HG03469 (cell line): Measurements from ENCODE around the gene RBM15B.
A peak's percentile ranks its signal among the peaks of the same experiment; 100 is the strongest.
"Not testable (repeated sequence)": the region's sequence is repeated elsewhere in the genome, so short reads cannot be mapped to it uniquely, and the experiment has no call there.

Experiments used
- ATAC-seq: cut with Tn5 transposase; IDR thresholded peaks from one replicate; pipeline ENCODE4 v1.9.1; 2021; ENCODE audit warnings: mild to moderate bottlenecking, moderate library complexity, moderate number of reproducible peaks; ENCODE audit not compliant: unreplicated experiment

RBM15B gene, protein sequence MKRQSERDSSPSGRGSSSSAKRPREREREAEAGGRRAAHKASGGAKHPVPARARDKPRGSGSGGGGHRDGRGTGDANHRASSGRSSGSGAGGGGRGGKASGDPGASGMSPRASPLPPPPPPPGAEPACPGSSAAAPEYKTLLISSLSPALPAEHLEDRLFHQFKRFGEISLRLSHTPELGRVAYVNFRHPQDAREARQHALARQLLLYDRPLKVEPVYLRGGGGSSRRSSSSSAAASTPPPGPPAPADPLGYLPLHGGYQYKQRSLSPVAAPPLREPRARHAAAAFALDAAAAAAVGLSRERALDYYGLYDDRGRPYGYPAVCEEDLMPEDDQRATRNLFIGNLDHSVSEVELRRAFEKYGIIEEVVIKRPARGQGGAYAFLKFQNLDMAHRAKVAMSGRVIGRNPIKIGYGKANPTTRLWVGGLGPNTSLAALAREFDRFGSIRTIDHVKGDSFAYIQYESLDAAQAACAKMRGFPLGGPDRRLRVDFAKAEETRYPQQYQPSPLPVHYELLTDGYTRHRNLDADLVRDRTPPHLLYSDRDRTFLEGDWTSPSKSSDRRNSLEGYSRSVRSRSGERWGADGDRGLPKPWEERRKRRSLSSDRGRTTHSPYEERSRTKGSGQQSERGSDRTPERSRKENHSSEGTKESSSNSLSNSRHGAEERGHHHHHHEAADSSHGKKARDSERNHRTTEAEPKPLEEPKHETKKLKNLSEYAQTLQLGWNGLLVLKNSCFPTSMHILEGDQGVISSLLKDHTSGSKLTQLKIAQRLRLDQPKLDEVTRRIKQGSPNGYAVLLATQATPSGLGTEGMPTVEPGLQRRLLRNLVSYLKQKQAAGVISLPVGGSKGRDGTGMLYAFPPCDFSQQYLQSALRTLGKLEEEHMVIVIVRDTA

DNA sequence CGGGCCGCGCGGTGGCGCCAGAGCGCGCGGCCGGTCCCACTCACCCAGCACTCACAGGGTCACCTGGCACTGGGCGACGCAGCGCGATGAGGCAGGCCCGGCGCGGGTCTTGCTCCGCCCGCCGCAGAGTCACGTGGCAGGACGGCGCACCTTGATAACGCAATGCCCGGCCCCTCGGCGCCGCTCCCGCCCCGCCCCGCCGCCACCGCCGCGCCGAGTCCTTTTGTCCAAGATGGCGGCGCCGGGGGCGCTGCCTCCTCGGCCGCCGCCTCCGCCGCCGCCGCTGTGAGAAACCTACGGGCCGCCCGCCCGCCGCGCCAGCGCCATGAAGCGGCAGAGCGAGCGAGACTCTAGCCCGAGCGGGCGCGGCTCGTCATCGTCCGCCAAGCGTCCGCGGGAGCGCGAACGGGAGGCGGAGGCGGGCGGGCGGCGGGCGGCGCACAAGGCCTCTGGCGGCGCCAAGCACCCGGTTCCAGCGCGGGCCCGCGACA is at the start of gene RBM15B:
RBM15B (plus strand) TSS at position 211 of the 491 bp plus-strand sequence; CDS start at position 326, 115 bp downstream.
- peak; percentile 93 for ATAC-seq

DNA sequence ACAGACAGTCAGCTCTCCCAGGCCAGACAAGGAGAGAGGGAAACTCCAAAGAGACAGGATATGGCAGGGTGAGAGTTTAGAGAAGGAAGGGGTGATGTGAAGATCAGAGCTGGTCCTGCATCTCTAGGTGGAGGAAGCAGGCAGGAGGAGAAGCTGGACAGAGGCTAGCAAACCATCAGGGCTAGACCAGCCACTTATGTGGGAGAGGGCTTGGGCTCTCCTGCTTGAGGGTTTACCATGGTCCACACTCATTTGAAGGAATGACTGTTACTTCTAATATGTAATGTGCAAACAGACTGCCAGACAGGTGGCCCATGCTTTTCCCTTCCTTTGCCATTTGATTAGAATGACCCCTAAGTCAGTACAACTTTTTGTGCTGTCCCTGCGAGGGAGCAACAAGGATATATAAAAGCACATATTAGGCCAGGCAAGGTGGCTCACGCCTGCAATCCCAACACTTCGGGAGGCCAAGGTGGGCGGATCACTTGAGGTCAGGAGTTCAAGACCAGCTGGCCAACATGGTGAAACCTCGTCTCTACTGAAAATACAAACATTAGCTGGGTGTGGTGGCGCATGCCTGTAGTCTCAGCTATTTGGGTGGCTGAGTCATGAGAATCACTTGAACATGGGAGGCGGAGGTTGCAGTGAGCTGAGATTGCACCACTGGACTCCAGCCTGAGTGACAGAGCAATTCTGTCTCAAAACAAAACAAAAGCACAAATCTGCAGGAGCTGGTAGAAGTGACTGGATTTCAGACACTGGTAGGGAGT is 47.0 kb upstream of the RBM15B start:
- no peak for ATAC-seq

DNA sequence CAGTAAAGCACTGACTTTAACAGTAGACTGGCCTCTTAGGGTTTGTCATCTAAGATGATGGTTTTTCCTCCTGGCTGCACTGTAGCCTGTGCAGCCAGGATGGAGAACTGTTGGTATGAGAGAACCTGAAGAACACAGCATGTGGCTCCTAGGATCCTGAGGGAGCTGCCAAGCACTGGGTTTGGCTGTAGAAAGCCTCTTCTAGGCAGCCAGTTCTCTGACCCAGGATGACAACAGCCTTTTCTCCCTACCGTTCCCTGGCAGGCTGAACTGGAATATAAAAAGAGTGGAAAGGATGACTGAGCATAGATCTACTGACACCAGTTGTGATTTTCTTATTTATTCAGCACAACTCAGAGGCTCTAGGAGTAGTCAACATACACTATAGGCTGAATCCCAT is 40.3 kb upstream of the RBM15B start:
- no peak for ATAC-seq

DNA sequence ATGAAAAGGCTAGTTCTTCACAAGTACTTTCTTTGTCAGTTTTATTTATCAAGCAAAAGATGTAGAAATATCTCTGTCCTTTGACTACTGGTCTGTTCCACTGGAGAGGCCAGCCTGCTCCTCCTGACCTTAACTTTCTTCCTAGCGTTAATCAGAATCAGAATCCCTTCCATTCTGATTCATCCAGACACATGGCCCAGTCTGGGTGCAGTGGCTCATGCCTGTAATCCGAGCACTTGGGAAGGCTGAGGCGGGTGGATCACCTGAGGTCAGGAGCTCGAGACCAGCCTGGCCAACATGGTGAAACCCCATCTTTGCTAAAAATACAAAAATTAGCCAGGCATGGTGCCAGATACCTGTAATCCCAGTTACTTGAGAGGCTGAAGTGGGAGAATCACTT is 38.0 kb upstream of the RBM15B start:
- ATAC-seq: no peak

DNA sequence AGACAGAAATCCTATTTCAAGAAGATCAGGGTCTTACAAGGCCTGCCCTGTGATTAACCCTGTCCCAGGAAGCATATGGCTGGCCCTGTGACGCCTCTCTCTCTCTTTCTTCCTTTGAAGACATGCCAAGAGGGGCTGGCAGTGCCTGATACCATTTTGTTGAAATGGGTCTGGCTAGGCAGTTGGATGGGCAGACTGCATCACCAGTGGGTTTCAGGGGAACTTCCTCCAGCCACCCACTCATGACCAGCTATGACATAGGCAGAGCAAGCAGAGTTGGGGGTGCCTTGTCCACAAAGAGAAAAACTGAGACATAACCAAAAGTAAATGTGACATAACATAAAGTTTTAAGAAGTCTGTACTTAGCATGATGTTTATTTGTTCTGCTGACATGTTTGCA is 37.4 kb upstream of the RBM15B start:
- no peak for ATAC-seq

DNA sequence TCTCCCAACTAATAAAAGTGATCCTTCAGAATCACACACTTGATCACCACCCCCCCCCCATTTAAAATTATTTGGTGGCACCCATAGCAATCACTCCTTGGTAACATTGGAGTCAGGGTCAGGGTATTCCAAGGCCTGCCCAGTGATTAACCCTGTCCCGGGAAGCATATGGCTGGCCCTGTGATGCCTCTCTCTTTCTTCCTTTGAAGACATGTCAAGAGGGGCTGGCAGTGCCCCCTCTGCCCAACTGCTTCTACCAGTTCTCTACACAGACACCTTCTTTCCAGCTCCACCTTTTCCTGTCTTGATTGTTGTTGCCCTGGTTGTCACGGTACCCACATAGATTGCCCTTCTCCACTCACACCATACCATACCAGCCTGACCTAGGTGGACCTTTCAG is 36.9 kb upstream of the RBM15B start:
- ATAC-seq: no peak

DNA sequence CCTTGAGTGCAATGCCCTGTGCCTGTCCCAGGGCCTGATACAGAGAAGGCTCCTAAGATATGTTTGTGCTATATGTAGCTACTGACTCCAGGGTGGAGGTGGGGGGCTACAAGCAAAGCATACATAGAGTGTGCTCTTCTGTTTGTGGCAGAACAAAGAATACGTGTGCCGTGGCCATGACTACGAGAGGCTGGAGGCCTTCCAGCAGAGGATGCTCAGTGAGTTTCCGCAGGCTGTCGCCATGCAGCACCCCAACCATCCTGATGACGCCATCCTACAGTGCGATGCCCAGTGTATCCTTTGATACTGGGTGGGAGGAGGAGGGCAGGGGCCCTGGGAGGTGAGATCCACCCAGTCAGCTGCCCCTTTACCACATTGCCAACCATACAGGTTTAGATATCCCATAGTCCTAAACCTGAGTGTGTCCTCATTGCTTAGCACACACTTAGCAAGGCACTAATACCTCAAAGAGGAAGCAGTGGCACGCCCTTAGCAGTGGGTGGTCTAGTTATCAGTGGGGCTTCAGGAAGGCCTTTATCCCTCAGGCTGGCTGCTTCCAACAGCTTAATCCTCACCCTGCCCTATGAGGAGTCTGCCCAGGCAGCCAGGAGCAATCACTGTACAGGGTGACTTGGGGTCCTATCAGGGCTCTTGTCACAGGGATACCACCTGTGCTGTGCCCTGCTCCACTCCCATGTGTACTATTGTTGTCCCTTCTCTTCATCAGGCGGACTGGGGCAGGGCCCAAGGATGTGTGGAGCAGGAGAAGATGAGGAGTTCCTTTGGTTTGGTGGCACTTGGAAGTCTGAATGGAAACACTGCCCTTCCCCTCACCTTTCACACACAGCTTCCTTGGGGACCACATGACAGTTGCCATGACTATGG is 36.1 kb upstream of the RBM15B start:
- ATAC-seq: no peak

DNA sequence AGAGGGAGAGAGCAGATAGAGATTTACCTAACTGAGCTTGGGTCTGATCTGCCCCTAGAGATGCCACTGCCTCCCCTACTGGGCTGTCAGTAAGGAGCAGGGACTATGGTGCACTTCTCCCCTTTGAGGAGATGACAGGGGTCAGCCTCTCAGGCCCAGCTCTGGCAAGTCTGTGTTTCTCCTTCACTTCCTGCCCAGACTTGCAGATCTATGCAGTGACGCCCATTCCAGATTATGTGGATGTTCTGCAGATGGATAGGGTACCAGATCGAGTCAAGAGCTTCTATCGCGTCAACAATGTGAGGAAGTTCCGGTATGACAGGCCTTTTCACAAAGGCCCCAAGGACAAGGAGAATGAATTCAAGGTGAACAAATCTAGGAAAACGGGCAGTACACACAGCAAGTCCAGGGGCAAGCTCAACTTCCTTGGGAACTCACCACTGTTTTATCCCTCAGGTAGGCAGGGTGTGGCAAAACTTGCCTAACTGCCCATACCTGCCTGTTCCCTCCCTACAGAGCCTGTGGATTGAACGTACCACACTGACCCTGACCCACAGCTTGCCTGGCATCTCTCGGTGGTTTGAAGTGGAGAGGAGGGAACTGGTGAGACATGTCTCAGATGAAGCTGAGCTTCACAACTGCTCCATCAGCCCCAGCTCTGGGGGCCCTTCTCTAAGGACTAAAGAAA is 35.0 kb upstream of the RBM15B start:
- no peak for ATAC-seq

DNA sequence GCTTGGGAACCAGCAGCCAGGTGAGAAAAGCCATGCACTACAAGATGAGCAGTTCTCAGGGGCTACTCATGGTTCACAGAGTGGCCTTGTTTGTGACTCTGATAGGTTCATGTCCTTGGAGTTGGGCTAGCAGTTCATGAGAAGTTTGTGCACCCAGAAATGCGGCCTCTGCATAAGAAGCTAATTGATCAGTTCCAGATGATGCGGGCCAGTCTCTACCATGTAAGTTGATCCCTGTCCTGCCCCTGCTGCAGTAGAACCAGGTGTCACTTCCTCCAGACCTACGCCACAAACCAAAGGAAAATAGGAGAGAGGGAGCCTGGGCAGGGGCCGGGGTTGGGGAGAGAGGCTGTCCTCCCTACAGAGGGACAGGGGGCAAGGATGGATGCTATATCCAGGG is 33.2 kb upstream of the RBM15B start:
- no peak for ATAC-seq

DNA sequence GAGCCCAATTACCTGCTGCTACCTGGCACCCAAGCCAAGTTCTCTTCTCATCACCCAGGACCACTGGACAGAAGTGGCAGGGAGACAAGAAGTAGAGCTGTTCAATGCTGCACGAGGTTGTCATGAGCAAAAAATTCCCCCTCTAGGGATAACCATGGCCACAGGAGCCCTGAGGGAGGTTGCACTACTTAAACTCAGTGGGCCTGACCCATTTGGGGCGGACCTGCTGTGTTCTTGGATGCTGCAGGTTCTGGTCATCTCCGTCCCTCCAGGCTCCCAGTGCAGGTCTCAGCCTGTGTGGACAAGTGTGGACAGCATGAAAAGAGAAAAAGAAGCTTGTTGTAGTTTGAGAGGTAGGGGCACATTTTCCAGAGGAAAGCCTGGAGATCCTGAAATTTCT is 32.1 kb upstream of the RBM15B start:
- ATAC-seq: no peak

DNA sequence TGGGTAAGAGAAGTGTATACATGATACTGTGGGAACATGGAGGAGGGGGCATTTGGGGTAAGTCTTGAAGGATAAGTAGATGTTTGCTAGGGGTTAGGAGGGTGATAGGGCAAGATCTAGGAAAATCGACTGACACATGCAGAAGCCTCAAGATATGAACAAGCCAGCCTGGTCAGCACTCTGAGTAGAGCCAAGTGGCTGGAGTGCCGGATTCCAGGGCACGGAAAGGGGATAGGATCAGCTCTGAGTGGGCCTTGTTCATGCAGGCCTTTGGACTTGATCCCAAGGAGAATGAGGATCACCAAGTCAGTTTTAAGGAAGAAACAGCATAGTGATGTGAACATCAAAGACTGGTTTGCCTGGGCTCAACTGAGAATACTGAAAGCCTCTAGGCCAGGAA is 30.3 kb upstream of the RBM15B start:
- ATAC-seq: no peak

DNA sequence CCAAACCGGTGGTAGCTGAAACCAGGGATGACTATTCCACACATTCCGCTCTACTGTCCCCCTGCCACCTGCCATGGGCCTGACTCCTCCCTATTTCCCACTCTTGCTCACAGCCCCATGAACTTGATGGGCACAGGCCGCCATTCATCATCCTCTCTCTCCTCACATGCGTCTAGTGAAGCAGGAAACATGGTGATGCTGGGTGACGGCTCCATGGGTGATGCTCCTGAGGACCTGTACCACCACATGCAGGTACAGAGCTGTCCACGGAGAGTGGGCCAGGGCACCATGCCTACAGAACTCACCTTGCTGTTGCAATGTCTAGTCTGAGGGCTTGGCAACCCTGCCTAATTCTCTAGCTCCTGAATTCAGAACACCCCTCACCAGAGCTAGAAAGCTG is 29.3 kb upstream of the RBM15B start:
- no peak for ATAC-seq

DNA sequence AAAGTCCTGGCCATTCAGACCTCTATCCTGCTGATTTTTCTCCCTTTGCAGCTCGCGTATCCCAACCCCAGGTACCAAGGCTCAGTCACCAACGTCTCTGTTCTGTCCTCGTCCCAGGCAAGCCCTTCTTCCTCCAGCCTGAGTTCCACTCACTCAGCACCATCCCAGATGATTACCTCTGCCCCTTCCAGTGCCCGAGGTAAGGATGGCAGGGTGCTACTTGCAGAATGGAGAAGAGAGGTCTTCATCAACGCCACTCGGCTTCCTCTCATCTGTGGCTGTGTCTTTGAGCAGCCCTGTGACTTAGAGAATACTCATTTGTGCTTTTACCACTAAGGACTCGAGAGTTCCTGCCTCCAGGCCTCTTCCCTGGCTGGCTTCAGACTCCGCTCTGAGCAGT is 28.6 kb upstream of the RBM15B start:
- ATAC-seq: no peak

DNA sequence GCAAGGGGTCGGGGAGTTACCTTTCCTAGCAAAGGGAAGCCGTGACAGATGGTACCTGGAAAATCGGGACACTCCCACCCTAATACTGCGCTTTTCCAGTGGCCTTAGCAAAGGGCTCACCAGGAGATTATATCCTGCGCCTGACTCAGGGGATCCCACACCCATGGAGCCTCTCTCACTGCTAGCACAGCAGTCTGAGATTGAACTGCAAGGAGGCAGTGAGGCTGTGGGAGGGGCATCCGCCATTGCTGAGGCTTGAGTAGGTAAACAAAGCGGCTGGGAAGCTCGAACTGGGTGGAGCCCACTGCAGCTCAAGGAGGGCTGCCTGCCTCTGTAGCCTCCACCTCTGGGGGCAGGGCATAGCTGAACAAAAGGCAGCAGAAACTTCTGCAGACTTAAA is 22.8 kb upstream of the RBM15B start:
- not testable (repeated sequence) for ATAC-seq

DNA sequence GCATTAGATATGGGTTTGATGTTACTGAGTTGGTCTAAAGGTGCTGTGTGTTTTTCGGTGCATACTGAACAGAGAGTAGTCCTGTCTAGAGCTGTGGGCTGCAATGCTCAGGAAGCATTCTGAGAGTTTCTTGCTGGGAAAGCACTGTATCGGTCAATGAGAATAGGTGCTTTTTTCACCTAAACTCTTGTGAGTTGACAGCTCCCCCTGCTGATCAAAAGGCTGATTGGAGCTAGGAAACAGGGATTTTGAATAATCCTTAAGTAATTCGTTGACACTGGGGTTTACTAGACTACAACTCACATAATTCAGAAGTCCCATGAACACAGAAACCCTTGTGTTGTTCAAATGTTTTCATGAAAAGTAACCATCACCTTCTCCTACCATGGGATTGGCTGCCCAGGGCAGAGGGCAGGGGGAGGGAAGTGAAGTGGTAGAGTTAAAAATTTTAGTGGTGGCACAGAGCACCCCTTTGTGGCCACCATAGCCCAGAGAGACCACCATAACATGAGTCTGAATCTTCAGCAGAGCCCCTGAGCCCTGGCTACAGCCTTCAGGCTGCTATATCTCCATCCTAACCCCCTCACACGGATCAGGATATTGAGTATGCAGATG is 19.0 kb upstream of the RBM15B start:
- no peak for ATAC-seq

DNA sequence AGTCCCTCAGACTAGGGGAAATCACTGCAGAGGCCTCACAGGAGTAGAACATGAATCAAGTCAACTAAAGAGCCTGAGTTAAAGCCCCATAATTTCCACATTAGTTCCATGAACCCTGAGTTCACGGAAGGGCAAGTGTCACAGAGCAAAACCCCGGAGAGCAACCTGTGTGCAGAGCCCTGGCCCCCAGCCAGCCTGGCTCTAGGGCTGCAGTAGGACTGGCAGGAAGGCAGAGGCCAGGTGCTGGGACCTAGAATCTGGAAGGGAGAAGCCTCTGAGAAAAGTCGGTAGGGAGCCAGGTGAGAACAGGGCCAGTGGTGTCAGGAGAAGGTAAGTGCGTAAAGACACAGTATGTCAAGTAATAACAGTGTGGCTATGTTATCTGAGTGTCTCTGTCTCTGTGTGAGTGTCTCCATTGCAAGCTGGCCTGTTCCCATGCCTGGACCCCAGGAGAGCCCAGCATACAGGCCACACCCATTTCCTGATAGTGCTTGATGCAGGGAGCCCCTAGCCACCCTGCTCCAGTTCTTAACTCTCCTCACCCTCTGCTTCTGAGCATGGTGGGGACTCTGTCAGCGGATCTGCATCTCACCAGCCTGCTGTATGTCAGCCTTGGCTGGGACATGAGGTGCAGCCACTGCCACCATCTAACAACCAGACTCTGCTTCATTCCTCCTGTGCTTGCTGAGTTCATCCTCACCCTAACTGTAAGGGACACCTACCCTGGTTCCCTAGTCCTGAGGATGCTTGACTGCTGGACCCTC is 17.2 kb upstream of the RBM15B start:
- no peak for ATAC-seq

DNA sequence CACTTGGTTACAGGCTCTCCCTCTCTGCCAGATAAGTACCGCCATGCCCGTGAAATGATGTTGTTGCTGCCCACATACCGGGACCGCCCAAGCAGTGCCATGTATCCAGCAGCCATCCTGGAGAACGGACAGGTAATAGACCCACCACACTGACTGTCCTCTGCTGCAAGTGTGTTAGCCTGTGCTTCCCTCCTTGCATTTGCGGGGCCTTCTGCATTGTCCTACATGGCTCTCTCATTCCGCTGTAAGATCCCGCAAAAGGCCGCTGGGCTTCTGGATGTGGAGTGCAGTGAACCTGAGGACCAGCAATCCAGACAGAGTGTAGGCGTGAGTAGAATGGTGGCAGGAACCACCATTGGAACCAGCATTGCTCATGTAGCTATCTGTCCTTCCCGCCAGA is 16.6 kb upstream of the RBM15B start:
- no peak for ATAC-seq

DNA sequence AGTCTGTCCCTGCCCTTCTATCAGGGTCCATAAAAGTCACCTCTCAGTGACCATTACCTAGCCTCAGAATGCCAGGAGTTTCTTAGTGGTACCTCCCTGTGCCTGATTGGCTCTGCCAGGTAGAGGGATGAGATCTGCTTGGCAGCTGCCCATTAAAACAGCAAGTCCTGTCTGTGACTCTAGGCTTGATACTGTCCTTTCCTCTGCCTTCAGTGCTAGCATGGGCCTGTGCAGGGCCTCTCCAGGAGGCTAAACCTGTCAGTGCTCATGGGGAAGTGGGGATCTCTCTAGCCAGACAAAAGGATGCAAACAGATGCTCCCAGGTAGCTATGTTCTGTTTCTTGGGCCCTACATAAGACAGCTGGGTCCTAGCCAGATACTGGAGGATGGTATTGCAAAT is 15.9 kb upstream of the RBM15B start:
- ATAC-seq: no peak
